NB4 (cell line): ENCODE data around the gene MYMK.

ENCODE experiments used
- CTCF ChIP-seq: IDR thresholded peaks from one replicate; pipeline ENCODE4 v1.5.1; 2012; ENCODE audit warnings: low read depth, low read length
- MAX ChIP-seq: IDR thresholded peaks from 2 replicates; pipeline ENCODE4 v1.6.1; 2011; ENCODE audit warnings: low read depth, low read length
- MYC ChIP-seq: IDR thresholded peaks from 2 replicates; pipeline ENCODE4 v1.6.1; 2011; ENCODE audit warnings: low read depth, low read length
- POLR2A ChIP-seq: IDR thresholded peaks from 2 replicates; pipeline ENCODE4 v1.6.1; 2011; ENCODE audit warnings: mild to moderate bottlenecking; ENCODE audit not compliant: insufficient read length; ENCODE audit errors: extremely low read depth

GRCh38 chr9:133560944-133561343 is 36.2 kb upstream of the MYMK start:
- TF ChIP-seq CTCF (no peak), POLR2A (no peak), MAX (no peak), MYC (no peak)
